ENCODE measurements around the gene GSTT2.
A peak's percentile ranks its signal among the peaks of the same experiment; 100 is the strongest.
"Not testable (repeated sequence)": the region's sequence is repeated elsewhere in the genome, so short reads cannot be mapped to it uniquely, and the experiment has no call there.

Gene GSTT2

GRCh38 chr22:23984430-23984829 is 4.5 kb downstream of the GSTT2 start:
- TF ChIP-seq, protein P1, sequence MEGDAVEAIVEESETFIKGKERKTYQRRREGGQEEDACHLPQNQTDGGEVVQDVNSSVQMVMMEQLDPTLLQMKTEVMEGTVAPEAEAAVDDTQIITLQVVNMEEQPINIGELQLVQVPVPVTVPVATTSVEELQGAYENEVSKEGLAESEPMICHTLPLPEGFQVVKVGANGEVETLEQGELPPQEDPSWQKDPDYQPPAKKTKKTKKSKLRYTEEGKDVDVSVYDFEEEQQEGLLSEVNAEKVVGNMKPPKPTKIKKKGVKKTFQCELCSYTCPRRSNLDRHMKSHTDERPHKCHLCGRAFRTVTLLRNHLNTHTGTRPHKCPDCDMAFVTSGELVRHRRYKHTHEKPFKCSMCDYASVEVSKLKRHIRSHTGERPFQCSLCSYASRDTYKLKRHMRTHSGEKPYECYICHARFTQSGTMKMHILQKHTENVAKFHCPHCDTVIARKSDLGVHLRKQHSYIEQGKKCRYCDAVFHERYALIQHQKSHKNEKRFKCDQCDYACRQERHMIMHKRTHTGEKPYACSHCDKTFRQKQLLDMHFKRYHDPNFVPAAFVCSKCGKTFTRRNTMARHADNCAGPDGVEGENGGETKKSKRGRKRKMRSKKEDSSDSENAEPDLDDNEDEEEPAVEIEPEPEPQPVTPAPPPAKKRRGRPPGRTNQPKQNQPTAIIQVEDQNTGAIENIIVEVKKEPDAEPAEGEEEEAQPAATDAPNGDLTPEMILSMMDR (IDR thresholded peaks at IDR 0.05; ENCODE audit: low read depth, low read length, missing control alignments) = peak; percentile 66
- no peak overlapping the region for H3K4me3 ChIP-seq (ENCODE audit: low read depth, low read length)
- no peak for DNase-seq (ENCODE audit: low read depth)

DNA sequence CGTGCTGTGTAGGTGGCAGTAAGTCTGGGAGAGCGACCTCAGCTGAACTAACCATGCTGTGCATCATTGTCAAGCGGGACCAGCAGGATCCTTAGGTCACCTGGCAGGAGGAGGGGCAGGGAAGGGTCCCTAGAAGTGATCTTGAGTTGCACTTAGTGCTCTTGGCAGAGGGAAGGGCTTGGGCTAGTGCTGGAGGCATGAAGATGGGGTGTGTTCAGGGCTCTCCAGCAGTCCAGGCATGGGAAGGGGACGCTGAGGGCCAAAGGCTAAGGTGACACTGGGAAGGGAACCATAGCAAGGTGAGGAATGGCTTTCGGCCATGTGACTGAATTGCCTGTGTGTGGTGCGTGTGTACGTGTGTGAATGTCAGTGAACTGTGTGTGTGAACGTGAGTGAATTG is 6.2 kb downstream of the GSTT2 start:
- not testable (repeated sequence) for DNase-seq (ENCODE audit: low read depth); H3K4me3 ChIP-seq (ENCODE audit: low read depth, low read length)

DNA sequence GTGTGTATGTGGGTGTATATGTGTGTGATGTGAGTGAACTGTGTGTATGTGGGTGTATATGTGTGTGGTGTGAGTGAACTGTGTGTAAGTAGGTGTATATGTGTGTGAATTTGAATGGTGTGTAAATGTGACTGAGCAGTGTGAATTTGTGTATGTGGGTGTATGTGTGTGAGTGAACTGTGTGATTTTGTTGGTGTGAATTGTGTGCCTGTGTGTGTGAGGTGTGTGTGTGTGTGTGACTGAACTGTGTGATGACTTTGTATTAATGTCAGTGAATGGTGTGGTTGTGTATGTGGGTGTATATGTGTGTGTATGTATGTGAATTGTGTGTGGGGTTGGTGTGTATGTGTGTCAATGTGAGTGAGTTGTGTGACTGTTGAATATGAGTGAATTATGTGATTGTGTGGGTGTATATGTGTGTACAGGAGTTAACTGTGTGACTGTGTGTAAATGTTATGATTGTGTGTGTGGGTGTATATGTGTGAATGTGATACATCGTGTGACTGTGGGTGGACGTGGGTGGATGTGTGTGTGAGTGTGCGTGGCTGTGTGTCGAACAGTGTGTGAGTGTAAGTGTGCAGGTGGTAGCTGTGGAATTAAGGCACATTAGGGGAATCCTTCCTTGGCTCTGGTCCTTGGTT is 6.7 kb downstream of the GSTT2 start:
- not testable (repeated sequence) for H3K4me3 ChIP-seq (ENCODE audit: low read depth, low read length); DNase-seq (ENCODE audit: low read depth)

GRCh38 chr22:23989583-23990244 is 9.8 kb downstream of the GSTT2 start:
- DNase-seq (ENCODE audit: low read depth); H3K4me3 ChIP-seq (ENCODE audit: low read depth, low read length): not testable (repeated sequence)

DNA sequence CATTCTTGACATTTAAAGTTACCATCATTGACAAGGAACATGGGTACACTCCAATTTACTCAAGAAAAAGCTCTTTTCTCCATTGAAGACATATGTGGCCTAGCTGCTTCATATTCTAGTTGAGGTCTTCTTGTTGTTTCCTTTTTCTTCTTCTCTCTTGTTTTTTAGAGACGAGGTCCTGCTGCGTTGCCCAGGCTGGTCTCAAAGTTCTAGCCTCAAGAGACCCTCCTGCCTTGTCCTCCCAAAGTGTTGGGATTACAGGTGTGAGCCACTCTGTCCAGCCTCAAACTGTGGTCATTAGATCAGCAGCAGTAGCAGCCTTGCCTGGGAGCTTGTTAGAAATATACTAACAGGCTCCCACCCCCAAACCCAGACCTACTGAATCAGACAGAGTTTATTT is 13.1 kb downstream of the GSTT2 start:
- not testable (repeated sequence) for DNase-seq (ENCODE audit: low read depth); H3K4me3 ChIP-seq (ENCODE audit: low read depth, low read length)

GRCh38 chr22:23993581-23994177 is 13.7 kb downstream of the GSTT2 start:
- not testable (repeated sequence) for DNase-seq (ENCODE audit: low read depth); H3K4me3 ChIP-seq (ENCODE audit: low read depth, low read length)

DNA sequence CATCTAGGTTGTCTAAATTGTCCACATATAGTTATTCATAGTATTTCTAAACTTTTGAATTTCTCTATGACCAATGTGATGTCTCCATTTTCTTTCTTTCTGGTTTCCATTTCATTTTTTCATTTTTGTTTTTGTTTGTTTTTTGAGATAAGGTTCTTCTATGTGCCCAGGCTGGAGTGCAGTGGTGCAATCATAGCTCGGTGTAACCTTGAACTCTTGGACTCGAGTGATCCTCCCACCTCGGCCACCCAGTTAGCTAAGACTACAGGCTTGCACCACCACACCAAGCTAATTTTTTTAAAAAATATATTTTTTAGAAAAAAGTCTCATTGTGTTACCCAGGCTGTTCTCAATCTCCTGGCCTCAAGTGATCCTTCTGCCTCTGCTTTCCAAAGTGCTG is 17.2 kb downstream of the GSTT2 start:
- no peak for DNase-seq (ENCODE audit: low read depth)
- TF ChIP-seq, protein P1 (IDR thresholded peaks at IDR 0.05; ENCODE audit: low read depth, low read length, missing control alignments) = no peak
- no peak overlapping the region for H3K4me3 ChIP-seq (ENCODE audit: low read depth, low read length)

GRCh38 chr22:23999779-24000178 is 19.8 kb downstream of the GSTT2 start:
- DNase-seq (ENCODE audit: low read depth); H3K4me3 ChIP-seq (ENCODE audit: low read depth, low read length): not testable (repeated sequence)

GRCh38 chr22:24001314-24001713 is 21.4 kb downstream of the GSTT2 start:
- no peak for DNase-seq (ENCODE audit: low read depth)
- TF ChIP-seq, protein P1 (IDR thresholded peaks at IDR 0.05; ENCODE audit: low read depth, low read length, missing control alignments) = no peak
- H3K4me3 ChIP-seq (ENCODE audit: low read depth, low read length) = no peak overlapping the region

- TF ChIP-seq, protein P1 (IDR thresholded peaks at IDR 0.05; ENCODE audit: low read depth, low read length, missing control alignments) = no peak
- no peak overlapping the region for H3K4me3 ChIP-seq (ENCODE audit: low read depth, low read length)
- no peak for DNase-seq (ENCODE audit: low read depth)
Measured at GRCh38 chr22:24002272-24002671, 22.3 kb downstream of the GSTT2 start.

Measured in GM12864 (cell line).